CD14-positive monocyte (primary cell): ENCODE measurements around the gene NBEA. TPM values are rescaled to one million over a fixed set of nuclear protein-coding genes. Genes with fewer than 3 reads are reported as not detected.

Source experiments
- DNase-seq, 3 donors: peaks; one replicate each; pipeline ENCODE4 v3.0.0-alpha.2; 2011 to 2022
- H2AFZ ChIP-seq: 2 replicates; pipeline ENCODE4 v1.6.0; 2012; ENCODE audit warnings: mild to moderate bottlenecking, low read depth, low read length, inconsistent platforms; ENCODE audit not compliant: insufficient read depth, poor library complexity, severe bottlenecking
- H3K27ac ChIP-seq, 2 donors: 1 replicate in 1 of 2; 2 replicates in 1 of 2; pipeline ENCODE4 v1.5.1; 2012 to 2013; ENCODE audit warnings: low read length in 2 of 2, control low read depth in 1 of 2, inconsistent platforms in 1 of 2, low read depth in 1 of 2, mild to moderate bottlenecking in 1 of 2
- H3K27me3 ChIP-seq, 2 donors: one replicate each; pipeline versions ENCODE4 v1.6.0 to v1.6.1; 2011 to 2013; ENCODE audit warnings: low read length in 2 of 2; ENCODE audit not compliant: control insufficient read depth in 2 of 2, insufficient read depth in 2 of 2
- H3K36me3 ChIP-seq, 2 donors: replicated peaks in 1 of 2; 1 replicate in 1 of 2; 2 replicates in 1 of 2; pipeline versions ENCODE4 v1.5.1 to v1.6.1; 2012 to 2013; ENCODE audit warnings: low read length in 2 of 2, control low read depth in 1 of 2, inconsistent platforms in 1 of 2, mild to moderate bottlenecking in 1 of 2; ENCODE audit not compliant: insufficient read depth in 2 of 2, control insufficient read depth in 1 of 2
- H3K4me1 ChIP-seq, 2 donors: 1 replicate in 1 of 2; 2 replicates in 1 of 2; pipeline versions ENCODE4 v1.5.1 to v1.6.1; 2012 to 2013; ENCODE audit warnings: low read length in 2 of 2, control low read depth in 1 of 2, inconsistent platforms in 1 of 2, mild to moderate bottlenecking in 1 of 2, moderate library complexity in 1 of 2; ENCODE audit not compliant: insufficient read depth in 2 of 2, control insufficient read depth in 1 of 2
- H3K4me2 ChIP-seq: replicated peaks from 2 replicates; pipeline ENCODE3; 2012; ENCODE audit warnings: low read length, moderate library complexity, mild to moderate bottlenecking; ENCODE audit not compliant: poor library complexity, severe bottlenecking; ENCODE audit errors: extremely low read depth
- H3K4me3 ChIP-seq, 3 experiments: fragments of 200-600 bp in 1 of 3; sonication (generic) in 1 of 3; replicated peaks in 1 of 3; 1 replicate in 2 of 3; 2 replicates in 1 of 3; pipeline ENCODE4 v1.5.1; 2011 to 2013; ENCODE audit warnings: low read length in 3 of 3, mild to moderate bottlenecking in 3 of 3, control low read depth in 2 of 3, low read depth in 2 of 3, inconsistent platforms in 1 of 3, moderate library complexity in 1 of 3
- H3K79me2 ChIP-seq: 2 replicates; pipeline ENCODE4 v1.6.0; 2012; ENCODE audit warnings: mild to moderate bottlenecking, control low read depth, inconsistent platforms, low read length, moderate library complexity; ENCODE audit not compliant: insufficient read depth
- H3K9ac ChIP-seq: 2 replicates; pipeline ENCODE4 v1.6.0; 2017; ENCODE audit warnings: low read length, mild to moderate bottlenecking; ENCODE audit not compliant: insufficient read depth, poor library complexity, severe bottlenecking
- H3K9me3 ChIP-seq, 2 donors: replicated peaks in 1 of 2; 1 replicate in 1 of 2; 2 replicates in 1 of 2; pipeline versions ENCODE4 v1.5.1 to v1.6.1; 2012 to 2013; ENCODE audit warnings: low read length in 2 of 2, control low read depth in 1 of 2; ENCODE audit not compliant: control insufficient read depth in 1 of 2, insufficient read depth in 1 of 2
- H4K20me1 ChIP-seq: 2 replicates; pipeline ENCODE4 v1.6.0; 2012; ENCODE audit warnings: mild to moderate bottlenecking, low read length, control low read depth, moderate library complexity; ENCODE audit not compliant: insufficient read depth
- H3K27ac Mint-ChIP-seq, 7 donors: one replicate each; pipeline ENCODE4 v1.8.0; 2020; ENCODE audit warnings: mild to moderate bottlenecking in 7 of 7, mixed read lengths in 7 of 7, moderate library complexity in 6 of 7, inconsistent platforms in 2 of 7
- H3K27me3 Mint-ChIP-seq, 3 donors: one replicate each; pipeline ENCODE4 v1.8.0; 2021 to 2022; ENCODE audit warnings: low read depth in 3 of 3, mild to moderate bottlenecking in 3 of 3, mixed read lengths in 3 of 3, moderate library complexity in 3 of 3, inconsistent platforms in 1 of 3
- H3K36me3 Mint-ChIP-seq, 2 donors: one replicate each; pipeline ENCODE4 v1.8.0; 2020; ENCODE audit warnings: mixed read lengths in 2 of 2, inconsistent platforms in 1 of 2, mild to moderate bottlenecking in 1 of 2
- H3K4me1 Mint-ChIP-seq: one replicate; pipeline ENCODE4 v1.8.0; 2020; ENCODE audit warnings: mild to moderate bottlenecking, mixed read lengths
- H3K4me3 Mint-ChIP-seq, 2 donors: one replicate each; pipeline ENCODE4 v1.8.0; 2020; ENCODE audit warnings: mild to moderate bottlenecking in 2 of 2, mixed read lengths in 2 of 2, moderate library complexity in 1 of 2
- H3K9me3 Mint-ChIP-seq, 7 donors: one replicate each; pipeline ENCODE4 v1.8.0; 2020 to 2022; ENCODE audit warnings: mixed read lengths in 7 of 7, mild to moderate bottlenecking in 6 of 7, moderate library complexity in 6 of 7, inconsistent platforms in 2 of 7
- WGBS: methylation state at CpG from one replicate; pipeline ENCODE4 v1.1.5; 2013; ENCODE audit warnings: missing lambda C conversion rate; ENCODE audit not compliant: insufficient coverage; 5-methylcytosine and 5-hydroxymethylcytosine counted together
- intact Hi-C, 2 donors: fragments of 100-400 bp; cut with micrococcal nuclease; formaldehyde crosslinking; loops; one replicate each; pipeline versions ENCODE4 v1.15.0 to v1.15.1; 2023
- polyA plus RNA-seq, 3 donors: library from polyadenylated mRNA; depleted of rRNA in 1 of 3; unstranded in 2 of 3; stranded (reverse) in 1 of 3; fragments of 300-500 nt in 2 of 3; fragments of >200 nt in 1 of 3; fragmentation: Illumina TruSeq in 2 of 3; gene quantifications; 1 replicate in 2 of 3; 2 replicates in 1 of 3; pipeline ENCODE4 v1.2.3, GENCODE V29; 2012 to 2021
- TF ChIP-seq, protein P1 (sequence below): fragments of 200-600 bp; IDR thresholded peaks from one replicate; pipeline ENCODE4 v1.8.0; 2022; ENCODE audit warnings: antibody characterized with exemption, mild to moderate bottlenecking

Gene NBEA
- polyA plus RNA-seq, 3 donors, result 0.03 to 0.23 (median 0.08) TPM

DNA sequence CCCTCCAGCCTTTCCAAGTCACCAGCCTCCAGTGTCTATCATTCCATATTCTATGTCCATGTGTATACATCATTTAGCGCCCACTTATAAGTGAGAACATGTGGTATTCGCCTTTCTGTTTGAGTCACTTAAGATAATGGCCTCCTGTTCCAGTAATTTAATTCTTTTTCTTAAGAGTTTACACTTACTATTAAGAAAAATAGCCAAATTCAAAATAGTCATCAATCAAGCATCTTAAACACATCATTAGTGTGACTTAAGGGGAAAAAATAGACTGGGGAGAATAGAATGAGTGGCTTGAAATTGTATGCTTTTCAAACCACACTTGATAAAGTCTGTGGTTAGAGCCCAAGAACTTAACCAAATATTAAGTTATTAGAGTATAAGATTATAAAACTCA, 286.5 kb downstream of the NBEA start:
- no peak overlapping the region for H3K4me2 ChIP-seq
- no peak overlapping the region for H3K9ac ChIP-seq
- Mint-ChIP-seq H3K4me1 (no peaks in the 10 kb centered on the region), H3K27ac (no peak overlapping the region), H3K9me3 (peaks cover 0 to 1% (median 0%) of the 10 kb centered on the region in 7 donors), H3K36me3 (no peaks in the 10 kb centered on the region), H3K27me3 (peaks cover 0 to 3% (median 0%) of the 10 kb centered on the region in 3 donors), H3K4me3 (no peak overlapping the region)
- H3K27me3 ChIP-seq, result no peaks in the 10 kb centered on the region
- WGBS, result 50% methylated on average over 1 of the region's 2 CpGs
- TF ChIP-seq, protein P1, sequence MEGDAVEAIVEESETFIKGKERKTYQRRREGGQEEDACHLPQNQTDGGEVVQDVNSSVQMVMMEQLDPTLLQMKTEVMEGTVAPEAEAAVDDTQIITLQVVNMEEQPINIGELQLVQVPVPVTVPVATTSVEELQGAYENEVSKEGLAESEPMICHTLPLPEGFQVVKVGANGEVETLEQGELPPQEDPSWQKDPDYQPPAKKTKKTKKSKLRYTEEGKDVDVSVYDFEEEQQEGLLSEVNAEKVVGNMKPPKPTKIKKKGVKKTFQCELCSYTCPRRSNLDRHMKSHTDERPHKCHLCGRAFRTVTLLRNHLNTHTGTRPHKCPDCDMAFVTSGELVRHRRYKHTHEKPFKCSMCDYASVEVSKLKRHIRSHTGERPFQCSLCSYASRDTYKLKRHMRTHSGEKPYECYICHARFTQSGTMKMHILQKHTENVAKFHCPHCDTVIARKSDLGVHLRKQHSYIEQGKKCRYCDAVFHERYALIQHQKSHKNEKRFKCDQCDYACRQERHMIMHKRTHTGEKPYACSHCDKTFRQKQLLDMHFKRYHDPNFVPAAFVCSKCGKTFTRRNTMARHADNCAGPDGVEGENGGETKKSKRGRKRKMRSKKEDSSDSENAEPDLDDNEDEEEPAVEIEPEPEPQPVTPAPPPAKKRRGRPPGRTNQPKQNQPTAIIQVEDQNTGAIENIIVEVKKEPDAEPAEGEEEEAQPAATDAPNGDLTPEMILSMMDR, result no peak
- H3K9me3 ChIP-seq, result no peaks in the 10 kb centered on the region
- no peak for DNase-seq
- H3K79me2 ChIP-seq, result no peaks in the 10 kb centered on the region
- no peak overlapping the region for H3K4me3 ChIP-seq
- intact Hi-C loops, result no loop called here
- H3K36me3 ChIP-seq, result no peaks in the 10 kb centered on the region
- H3K27ac ChIP-seq, result no peak overlapping the region
- no peaks in the 10 kb centered on the region for H3K4me1 ChIP-seq
- no peaks in the 10 kb centered on the region for H4K20me1 ChIP-seq
- H2AFZ ChIP-seq, result no peak overlapping the region

DNA sequence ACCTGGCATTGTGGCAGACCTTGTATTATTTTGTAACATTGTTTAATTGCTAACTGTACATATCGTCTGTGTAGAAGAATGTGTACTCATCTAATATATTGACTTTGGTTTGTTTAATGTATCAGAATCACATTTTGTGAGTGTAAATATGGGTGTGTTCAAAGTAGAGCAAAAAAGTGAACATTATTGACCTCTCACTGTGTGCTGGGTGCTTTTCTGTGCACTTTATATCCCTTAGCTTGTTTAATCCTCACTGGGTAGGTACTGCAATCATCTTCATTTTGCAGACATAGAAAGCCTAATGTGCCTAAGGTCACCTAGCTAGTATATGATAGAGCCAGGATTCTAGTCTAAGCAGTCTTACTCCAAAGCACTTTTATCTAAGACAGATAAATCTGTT, 289.4 kb downstream of the NBEA start:
- DNase-seq, result no peak
- no peaks in the 10 kb centered on the region for H3K36me3 Mint-ChIP-seq
- Histone ChIP-seq H2AFZ (no peak overlapping the region), H4K20me1 (no peaks in the 10 kb centered on the region), H3K36me3 (no peaks in the 10 kb centered on the region), H3K9me3 (no peaks in the 10 kb centered on the region), H3K27me3 (no peaks in the 10 kb centered on the region), H3K9ac (no peak overlapping the region), H3K4me1 (no peaks in the 10 kb centered on the region), H3K4me3 (no peak overlapping the region), H3K27ac (no peak overlapping the region), H3K79me2 (no peaks in the 10 kb centered on the region), H3K4me2 (no peak overlapping the region)
- no peak overlapping the region for H3K27ac Mint-ChIP-seq
- intact Hi-C loops, result no loop called here
- H3K4me1 Mint-ChIP-seq, result no peaks in the 10 kb centered on the region
- TF ChIP-seq, protein P1, result no peak
- no peak overlapping the region for H3K4me3 Mint-ChIP-seq
- peaks cover 0 to 3% (median 0%) of the 10 kb centered on the region in 7 donors for H3K9me3 Mint-ChIP-seq
- no CpG with 5 or more reads among the region's 1 CpG for WGBS
- peaks cover 0 to 3% (median 0%) of the 10 kb centered on the region in 3 donors for H3K27me3 Mint-ChIP-seq
